Transverse colon (tissue), 4 donors: ENCODE data around the gene WIPF3.

Experiments
- POLR2A ChIP-seq: fragments of 450-650 bp; IDR thresholded peaks from one replicate; pipeline ENCODE4 v1.6.1; 2016; ENCODE audit warnings: antibody characterized with exemption, mild to moderate bottlenecking, moderate library complexity
- POLR2AphosphoS5 ChIP-seq, 3 donors: sonication (generic); formaldehyde crosslinking; IDR thresholded peaks; one replicate each; pipeline ENCODE4 v1.6.1; 2016; ENCODE audit warnings: antibody characterized with exemption in 3 of 3
- TF ChIP-seq, protein P1 (sequence below), 5 experiments: fragments of 200-600 bp in 3 of 5; fragments of 450-650 bp in 2 of 5; sonication (generic) in 3 of 5; IDR thresholded peaks; 1 replicate in 2 of 5; 2 replicates in 3 of 5; pipeline ENCODE4 v1.5.1; 2016 to 2017; ENCODE audit warnings: antibody characterized with exemption in 5 of 5, inconsistent platforms in 3 of 5, mild to moderate bottlenecking in 2 of 5, moderate library complexity in 1 of 5

DNA sequence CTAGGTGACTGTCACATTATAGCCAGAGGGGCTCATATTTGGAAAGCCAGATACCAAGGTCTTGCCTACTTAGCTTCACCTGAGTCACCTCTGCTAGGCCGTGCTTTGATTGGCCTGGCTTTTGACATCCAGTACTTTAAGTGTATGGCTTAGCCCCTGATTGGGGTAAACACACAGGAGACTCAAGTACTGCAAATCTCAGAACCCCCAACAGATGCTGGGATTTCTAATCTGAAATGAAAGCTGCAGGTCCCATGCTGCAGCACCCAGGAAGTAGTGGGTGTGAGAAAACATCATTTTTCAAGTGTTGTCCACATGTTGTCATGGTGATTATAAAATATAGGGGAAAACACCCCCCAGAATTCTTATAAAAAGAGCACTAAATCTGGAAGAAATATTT, 76.2 kb downstream of the WIPF3 start:
- TF ChIP-seq, protein P1, sequence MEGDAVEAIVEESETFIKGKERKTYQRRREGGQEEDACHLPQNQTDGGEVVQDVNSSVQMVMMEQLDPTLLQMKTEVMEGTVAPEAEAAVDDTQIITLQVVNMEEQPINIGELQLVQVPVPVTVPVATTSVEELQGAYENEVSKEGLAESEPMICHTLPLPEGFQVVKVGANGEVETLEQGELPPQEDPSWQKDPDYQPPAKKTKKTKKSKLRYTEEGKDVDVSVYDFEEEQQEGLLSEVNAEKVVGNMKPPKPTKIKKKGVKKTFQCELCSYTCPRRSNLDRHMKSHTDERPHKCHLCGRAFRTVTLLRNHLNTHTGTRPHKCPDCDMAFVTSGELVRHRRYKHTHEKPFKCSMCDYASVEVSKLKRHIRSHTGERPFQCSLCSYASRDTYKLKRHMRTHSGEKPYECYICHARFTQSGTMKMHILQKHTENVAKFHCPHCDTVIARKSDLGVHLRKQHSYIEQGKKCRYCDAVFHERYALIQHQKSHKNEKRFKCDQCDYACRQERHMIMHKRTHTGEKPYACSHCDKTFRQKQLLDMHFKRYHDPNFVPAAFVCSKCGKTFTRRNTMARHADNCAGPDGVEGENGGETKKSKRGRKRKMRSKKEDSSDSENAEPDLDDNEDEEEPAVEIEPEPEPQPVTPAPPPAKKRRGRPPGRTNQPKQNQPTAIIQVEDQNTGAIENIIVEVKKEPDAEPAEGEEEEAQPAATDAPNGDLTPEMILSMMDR (IDR thresholded peaks at IDR 0.05), result no peak
- TF ChIP-seq POLR2AphosphoS5 (IDR thresholded peaks at IDR 0.05), result no peak
- TF ChIP-seq POLR2A, result no peak
